HG02870 (cell line): ENCODE data around the gene SLC25A34.

Experiments used
- ATAC-seq: cut with Tn5 transposase; IDR thresholded peaks from one replicate; pipeline ENCODE4 v1.9.1; 2021; ENCODE audit warnings: mild to moderate bottlenecking, moderate library complexity; ENCODE audit not compliant: unreplicated experiment

The SLC25A34 gene

GRCh38 chr1:15749399-15750291 lies 13.6 kb downstream of the SLC25A34 start:
- no peak for ATAC-seq

GRCh38 chr1:15750924-15751323 lies 14.9 kb downstream of the SLC25A34 start:
- ATAC-seq: no peak

- ATAC-seq: no peak
Measured at GRCh38 chr1:15751717-15752116, 15.7 kb downstream of the SLC25A34 start.

GRCh38 chr1:15753776-15754175 lies 17.7 kb downstream of the SLC25A34 start:
- ATAC-seq: no peak

GRCh38 chr1:15755021-15755645 lies 19.1 kb downstream of the SLC25A34 start:
- ATAC-seq: no peak

- no peak for ATAC-seq
Measured at GRCh38 chr1:15755646-15756040, 19.6 kb downstream of the SLC25A34 start.

- no peak for ATAC-seq
Measured at GRCh38 chr1:15756143-15757015, 20.3 kb downstream of the SLC25A34 start.

GRCh38 chr1:15757016-15757543 lies 21.0 kb downstream of the SLC25A34 start:
- no peak for ATAC-seq

- no peak for ATAC-seq
Measured at GRCh38 chr1:15757575-15758342, 21.7 kb downstream of the SLC25A34 start.

- no peak for ATAC-seq
Measured at GRCh38 chr1:15758343-15758931, 22.4 kb downstream of the SLC25A34 start, which contains the start of gene FBLIM1. Gene FBLIM1, plus strand, starts transcription at chr1:15758795. Its CDS starts 6,189 bp downstream, at chr1:15764984.

- no peak for ATAC-seq
Measured at GRCh38 chr1:15758953-15759661, 23.0 kb downstream of the SLC25A34 start.

GRCh38 chr1:15760520-15761211 lies 24.6 kb downstream of the SLC25A34 start:
- no peak for ATAC-seq

- no peak for ATAC-seq
Measured at GRCh38 chr1:15761366-15762128, 25.5 kb downstream of the SLC25A34 start.

GRCh38 chr1:15762546-15762945 lies 26.5 kb downstream of the SLC25A34 start:
- no peak for ATAC-seq

GRCh38 chr1:15764269-15764764 lies 28.3 kb downstream of the SLC25A34 start:
- no peak for ATAC-seq

GRCh38 chr1:15764890-15765289 lies 28.8 kb downstream of the SLC25A34 start:
- no peak for ATAC-seq

GRCh38 chr1:15765495-15766194 lies 29.6 kb downstream of the SLC25A34 start:
- ATAC-seq: no peak
